Breast epithelium (tissue), 3 donors: ENCODE results near the gene ANKRD63.

Source experiments
- POLR2A ChIP-seq: fragments of 450-650 bp; IDR thresholded peaks from one replicate; pipeline ENCODE4 v1.6.1; 2016; ENCODE audit warnings: antibody characterized with exemption, mild to moderate bottlenecking, moderate library complexity
- POLR2AphosphoS5 ChIP-seq, 3 donors: sonication (generic); formaldehyde crosslinking; IDR thresholded peaks; one replicate each; pipeline ENCODE4 v1.6.1; 2017; ENCODE audit warnings: antibody characterized with exemption in 3 of 3
- TF ChIP-seq, protein P1 (sequence below), 3 donors: fragments of 450-650 bp; IDR thresholded peaks; one replicate each; pipeline ENCODE4 v1.5.1; 2016 to 2017; ENCODE audit warnings: antibody characterized with exemption in 3 of 3, mild to moderate bottlenecking in 3 of 3, moderate library complexity in 3 of 3

GRCh38 chr15:40282147-40282868 is 556 bp downstream of the ANKRD63 start:
- TF ChIP-seq, protein P1, sequence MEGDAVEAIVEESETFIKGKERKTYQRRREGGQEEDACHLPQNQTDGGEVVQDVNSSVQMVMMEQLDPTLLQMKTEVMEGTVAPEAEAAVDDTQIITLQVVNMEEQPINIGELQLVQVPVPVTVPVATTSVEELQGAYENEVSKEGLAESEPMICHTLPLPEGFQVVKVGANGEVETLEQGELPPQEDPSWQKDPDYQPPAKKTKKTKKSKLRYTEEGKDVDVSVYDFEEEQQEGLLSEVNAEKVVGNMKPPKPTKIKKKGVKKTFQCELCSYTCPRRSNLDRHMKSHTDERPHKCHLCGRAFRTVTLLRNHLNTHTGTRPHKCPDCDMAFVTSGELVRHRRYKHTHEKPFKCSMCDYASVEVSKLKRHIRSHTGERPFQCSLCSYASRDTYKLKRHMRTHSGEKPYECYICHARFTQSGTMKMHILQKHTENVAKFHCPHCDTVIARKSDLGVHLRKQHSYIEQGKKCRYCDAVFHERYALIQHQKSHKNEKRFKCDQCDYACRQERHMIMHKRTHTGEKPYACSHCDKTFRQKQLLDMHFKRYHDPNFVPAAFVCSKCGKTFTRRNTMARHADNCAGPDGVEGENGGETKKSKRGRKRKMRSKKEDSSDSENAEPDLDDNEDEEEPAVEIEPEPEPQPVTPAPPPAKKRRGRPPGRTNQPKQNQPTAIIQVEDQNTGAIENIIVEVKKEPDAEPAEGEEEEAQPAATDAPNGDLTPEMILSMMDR (IDR thresholded peaks at IDR 0.05) = no peak
- TF ChIP-seq POLR2AphosphoS5 (IDR thresholded peaks at IDR 0.05) (no peak), POLR2A (no peak)
